ENCODE results near the gene ARHGEF39. TPM values are rescaled to one million over a fixed set of nuclear protein-coding genes. Genes with fewer than 3 reads are reported as not detected.

The ARHGEF39 gene
- total and polyA plus RNA-seq, 7 donors, result 0.07 to 0.79 (median 0.20) TPM; not detected in 1

- peak in 2 of 4 donors; percentile 12 to 23 for ATAC-seq
- Histone ChIP-seq H3K4me3 (no peak overlapping the region), H3K9me3 (no peaks in the 10 kb centered on the region), H3K4me1 (no peaks in the 10 kb centered on the region), H3K27me3 (ENCODE audit: insufficient read depth in 3 of 3, low read length in 2 of 3) (no peaks in the 10 kb centered on the region), H3K27ac (no peak overlapping the region), H3K36me3 (ENCODE audit: insufficient read depth in 1 of 2, low read depth in 1 of 2) (peaks cover 21 to 99% of the 10 kb centered on the region in 2 donors)
- intact Hi-C loops (cut with DNase I), result loop anchor here in 1 of 2 donors (10.0 kb wide), 1 partner anchor 301 kb away; no protein-coding TSS in a partner anchor
- TF ChIP-seq CTCF (IDR thresholded peaks at IDR 0.05), result no peak
- WGBS, 3 donors, result 88 to 90% (median 88%) methylated on average over 7 of the region's 7 CpGs
- DNase-seq, result no peak
Observed at GRCh38 chr9:35705836-35706430, 40.9 kb upstream of the ARHGEF39 start.

DNA sequence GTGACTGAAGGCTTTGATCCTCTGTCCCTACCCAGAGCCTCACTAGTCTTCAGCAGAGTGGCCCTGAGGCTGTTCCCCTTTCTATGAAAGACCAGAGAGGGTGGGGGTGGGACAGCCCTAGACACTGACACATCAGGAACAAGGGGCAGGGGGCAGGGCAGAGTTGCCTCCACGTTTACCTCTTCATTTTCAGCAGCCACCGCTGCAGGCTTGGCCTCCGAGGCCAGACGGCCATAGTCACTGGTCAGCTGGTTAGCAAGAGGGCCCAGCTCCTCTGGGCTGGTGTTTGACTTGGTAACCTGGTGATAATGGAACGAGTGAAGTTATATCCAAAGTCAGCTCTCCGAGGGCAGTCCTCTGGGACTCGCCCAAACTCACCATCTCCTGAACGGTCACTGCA lies 40.4 kb upstream of the ARHGEF39 start:
- 73 to 89% (median 76%) methylated on average over 8 of the region's 8 CpGs for WGBS, 3 donors
- DNase-seq (no peak), ATAC-seq (no peak)
- peaks cover 18 to 99% of the 10 kb centered on the region in 2 donors for H3K36me3 ChIP-seq (ENCODE audit: insufficient read depth in 1 of 2, low read depth in 1 of 2)
- H3K9me3 ChIP-seq, result no peaks in the 10 kb centered on the region
- no peaks in the 10 kb centered on the region for H3K27me3 ChIP-seq (ENCODE audit: insufficient read depth in 3 of 3, low read length in 2 of 3)
- no peaks in the 10 kb centered on the region for H3K4me1 ChIP-seq
- H3K4me3 ChIP-seq, result no peak overlapping the region
- intact Hi-C loops (cut with DNase I), result loop anchor here in 1 of 2 donors (10.0 kb wide), 1 partner anchor 301 kb away; no protein-coding TSS in a partner anchor
- H3K27ac ChIP-seq, result no peak overlapping the region
- no peak for TF ChIP-seq CTCF (IDR thresholded peaks at IDR 0.05)

GRCh38 chr9:35703906-35704672 lies 39.1 kb upstream of the ARHGEF39 start:
- no peaks in the 10 kb centered on the region for H3K4me1 ChIP-seq
- no peak for TF ChIP-seq CTCF (IDR thresholded peaks at IDR 0.05)
- H3K27me3 ChIP-seq (ENCODE audit: insufficient read depth in 3 of 3, low read length in 2 of 3), result no peaks in the 10 kb centered on the region
- H3K36me3 ChIP-seq (ENCODE audit: insufficient read depth in 1 of 2, low read depth in 1 of 2), result peaks cover 30 to 100% of the 10 kb centered on the region in 2 donors
- intact Hi-C loops (cut with DNase I), result loop anchor here in 1 of 2 donors (10.0 kb wide), 1 partner anchor 299 kb away; no protein-coding TSS in a partner anchor
- ATAC-seq (no peak), DNase-seq (no peak)
- H3K9me3 ChIP-seq, result no peaks in the 10 kb centered on the region
- H3K4me3 ChIP-seq, result no peak overlapping the region
- no peak overlapping the region for H3K27ac ChIP-seq
- WGBS, 3 donors, result 91 to 94% (median 92%) methylated on average over 24 to 26 of the region's 26 CpGs

- H3K36me3 ChIP-seq (ENCODE audit: insufficient read depth in 1 of 2, low read depth in 1 of 2), result peaks cover 36 to 100% of the 10 kb centered on the region in 2 donors
- intact Hi-C loops (cut with DNase I), result loop anchor here in 1 of 2 donors (10.0 kb wide), 1 partner anchor 298 kb away; no protein-coding TSS in a partner anchor
- TF ChIP-seq CTCF (IDR thresholded peaks at IDR 0.05), result no peak
- H3K4me1 ChIP-seq, result no peaks in the 10 kb centered on the region
- no peak overlapping the region for H3K4me3 ChIP-seq
- H3K27ac ChIP-seq, result no peak overlapping the region
- H3K9me3 ChIP-seq, result no peaks in the 10 kb centered on the region
- ATAC-seq (no peak), DNase-seq (peak in 1 of 2 donors; percentile 4)
- WGBS, 3 donors, result 93 to 99% (median 96%) methylated on average over 7 of the region's 7 CpGs
- no peaks in the 10 kb centered on the region for H3K27me3 ChIP-seq (ENCODE audit: insufficient read depth in 3 of 3, low read length in 2 of 3)
Observed at GRCh38 chr9:35702696-35703095, 37.7 kb upstream of the ARHGEF39 start.

All from psoas muscle (tissue), 8 donors.